WERI-Rb-1 (cell line): ENCODE results near the gene PIP5K1B.

Source experiments
- DNase-seq: peaks from one replicate; pipeline ENCODE4 v3.0.0-alpha.2; 2020
- H3K27ac ChIP-seq: fragments of 250-450 bp; sonication (Bioruptor Pico); 2 replicates; pipeline ENCODE4 v1.5.1; 2020; ENCODE audit warnings: mild to moderate bottlenecking, moderate library complexity
- H3K27me3 ChIP-seq: fragments of 250-450 bp; sonication (Bioruptor Pico); 2 replicates; pipeline ENCODE4 v1.5.1; 2021; ENCODE audit warnings: mild to moderate bottlenecking, low read depth, moderate library complexity; ENCODE audit not compliant: insufficient read depth, severe bottlenecking
- H3K36me3 ChIP-seq: fragments of 250-450 bp; sonication (Bioruptor Pico); 2 replicates; pipeline ENCODE4 v1.5.1; 2020; ENCODE audit warnings: mild to moderate bottlenecking, moderate library complexity
- H3K4me3 ChIP-seq: 2 replicates; pipeline ENCODE4 v1.5.1; 2011; ENCODE audit warnings: low read depth, mild to moderate bottlenecking, control low read depth, low read length
- H3K9me3 ChIP-seq: fragments of 250-450 bp; sonication (Bioruptor Pico); 2 replicates; pipeline ENCODE4 v1.5.1; 2021; ENCODE audit warnings: mild to moderate bottlenecking, moderate library complexity; ENCODE audit not compliant: severe bottlenecking
- CTCF ChIP-seq: IDR thresholded peaks from 2 replicates; pipeline ENCODE4 v1.5.1; 2011; ENCODE audit warnings: low read depth, mild to moderate bottlenecking, control low read depth, inconsistent platforms, low read length

Gene PIP5K1B

GRCh38 chr9:68749135-68749534 is 44.1 kb downstream of the PIP5K1B start:
- TF ChIP-seq CTCF = no peak
- H3K27ac ChIP-seq = no peak overlapping the region
- DNase-seq = no peak
- peaks cover 7% of the 10 kb centered on the region for H3K27me3 ChIP-seq
- no peaks in the 10 kb centered on the region for H3K36me3 ChIP-seq
- H3K9me3 ChIP-seq = no peaks in the 10 kb centered on the region
- H3K4me3 ChIP-seq = no peak overlapping the region

GRCh38 chr9:68749579-68750159 is 44.6 kb downstream of the PIP5K1B start:
- H3K27ac ChIP-seq = no peak overlapping the region
- peaks cover 7% of the 10 kb centered on the region for H3K27me3 ChIP-seq
- no peak for DNase-seq
- no peaks in the 10 kb centered on the region for H3K36me3 ChIP-seq
- no peak overlapping the region for H3K4me3 ChIP-seq
- TF ChIP-seq CTCF = no peak
- no peaks in the 10 kb centered on the region for H3K9me3 ChIP-seq

- no peak overlapping the region for H3K27ac ChIP-seq
- H3K9me3 ChIP-seq = no peaks in the 10 kb centered on the region
- H3K27me3 ChIP-seq = peaks cover 7% of the 10 kb centered on the region
- no peak for DNase-seq
- no peak overlapping the region for H3K4me3 ChIP-seq
- no peaks in the 10 kb centered on the region for H3K36me3 ChIP-seq
- no peak for TF ChIP-seq CTCF
Measured at GRCh38 chr9:68750255-68750654, 45.2 kb downstream of the PIP5K1B start.

- no peak overlapping the region for H3K27ac ChIP-seq
- TF ChIP-seq CTCF = no peak
- DNase-seq = no peak
- H3K36me3 ChIP-seq = no peaks in the 10 kb centered on the region
- H3K27me3 ChIP-seq = peaks cover 7% of the 10 kb centered on the region
- no peaks in the 10 kb centered on the region for H3K9me3 ChIP-seq
- no peak overlapping the region for H3K4me3 ChIP-seq
Measured at GRCh38 chr9:68750786-68751185, 45.7 kb downstream of the PIP5K1B start.

- Histone ChIP-seq H3K4me3 (no peak overlapping the region), H3K9me3 (no peaks in the 10 kb centered on the region), H3K27me3 (peaks cover 7% of the 10 kb centered on the region), H3K36me3 (no peaks in the 10 kb centered on the region), H3K27ac (no peak overlapping the region)
- no peak for DNase-seq
- no peak for TF ChIP-seq CTCF
Measured at GRCh38 chr9:68751556-68751955, 46.5 kb downstream of the PIP5K1B start.

- peaks cover 10% of the 10 kb centered on the region for H3K27me3 ChIP-seq
- no peak overlapping the region for H3K4me3 ChIP-seq
- DNase-seq = no peak
- H3K9me3 ChIP-seq = no peaks in the 10 kb centered on the region
- no peak for TF ChIP-seq CTCF
- no peak overlapping the region for H3K27ac ChIP-seq
- H3K36me3 ChIP-seq = no peaks in the 10 kb centered on the region
Measured at GRCh38 chr9:68755051-68755450, 50.0 kb downstream of the PIP5K1B start.
